RWPE2 (cell line): Measurements from ENCODE around the gene ABTB2.
A peak's percentile ranks its signal among the peaks of the same experiment; 100 is the strongest.
"Not testable (repeated sequence)": the region's sequence is repeated elsewhere in the genome, so short reads cannot be mapped to it uniquely, and the experiment has no call there.

ENCODE experiments used
- ATAC-seq: fragments of 200-7000 bp; cut with Tn5 transposase; 3 replicates; pipeline ENCODE4 v1.9.1; 2021; ENCODE audit warnings: low read depth
- DNase-seq: peaks from one replicate; pipeline ENCODE4 v3.0.0-alpha.2; 2020; ENCODE audit warnings: low spot score
- H3K27ac ChIP-seq: fragments of 450-650 bp; 2 replicates; pipeline ENCODE4 v1.5.1; 2017; ENCODE audit warnings: mild to moderate bottlenecking; ENCODE audit not compliant: poor library complexity, severe bottlenecking
- H3K27me3 ChIP-seq: fragments of 250-450 bp; sonication (Bioruptor Pico); 2 replicates; pipeline ENCODE4 v1.5.1; 2021; ENCODE audit warnings: mild to moderate bottlenecking, moderate library complexity; ENCODE audit not compliant: insufficient read depth, poor library complexity, severe bottlenecking
- H3K36me3 ChIP-seq: fragments of 250-450 bp; sonication (Bioruptor Pico); 2 replicates; pipeline ENCODE4 v1.5.1; 2020; ENCODE audit warnings: low read depth, mild to moderate bottlenecking, moderate library complexity
- H3K4me1 ChIP-seq: fragments of 250-450 bp; sonication (Bioruptor Pico); 2 replicates; pipeline ENCODE4 v1.5.1; 2021; ENCODE audit warnings: mild to moderate bottlenecking, moderate library complexity; ENCODE audit not compliant: insufficient read depth, poor library complexity, severe bottlenecking
- H3K4me3 ChIP-seq: fragments of 250-450 bp; sonication (Bioruptor Pico); 2 replicates; pipeline ENCODE4 v1.5.1; 2021; ENCODE audit warnings: mild to moderate bottlenecking, moderate library complexity; ENCODE audit not compliant: severe bottlenecking
- H3K9me3 ChIP-seq: fragments of 250-450 bp; sonication (Bioruptor Pico); 2 replicates; pipeline ENCODE4 v1.5.1; 2021; ENCODE audit warnings: mild to moderate bottlenecking, moderate library complexity; ENCODE audit not compliant: severe bottlenecking
- TF ChIP-seq, protein P1 (sequence below): fragments of 450-650 bp; IDR thresholded peaks from one replicate; pipeline ENCODE4 v1.5.1; 2017; ENCODE audit warnings: mild to moderate bottlenecking, moderate library complexity; ENCODE audit not compliant: poor library complexity, severe bottlenecking

The ABTB2 gene

DNA sequence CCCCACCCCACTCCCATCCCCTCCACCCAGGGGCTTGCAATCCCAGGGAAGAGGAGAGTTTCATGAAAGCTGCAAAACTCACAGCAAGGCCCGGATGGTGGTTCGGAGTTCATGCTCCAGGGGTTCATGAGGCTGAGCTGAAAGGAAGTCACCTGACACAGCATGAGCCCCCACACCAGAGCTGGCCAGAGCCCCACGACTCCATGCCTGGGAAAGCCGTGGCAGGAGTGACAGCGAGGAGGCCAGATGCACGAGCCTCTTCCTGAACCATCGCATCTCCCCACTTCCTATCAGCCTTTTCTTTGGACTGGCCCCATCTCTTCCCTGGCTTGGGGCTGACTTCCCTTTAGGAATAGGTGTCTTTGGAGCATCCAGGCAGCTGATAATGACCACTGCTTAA lies 105.8 kb downstream of the ABTB2 start:
- H3K9me3 ChIP-seq = no peaks in the 10 kb centered on the region
- DNase-seq (no peak), ATAC-seq (no peak)
- H3K27me3 ChIP-seq = no peaks in the 10 kb centered on the region
- H3K27ac ChIP-seq = peak overlapping the region; percentile 66
- TF ChIP-seq, protein P1, sequence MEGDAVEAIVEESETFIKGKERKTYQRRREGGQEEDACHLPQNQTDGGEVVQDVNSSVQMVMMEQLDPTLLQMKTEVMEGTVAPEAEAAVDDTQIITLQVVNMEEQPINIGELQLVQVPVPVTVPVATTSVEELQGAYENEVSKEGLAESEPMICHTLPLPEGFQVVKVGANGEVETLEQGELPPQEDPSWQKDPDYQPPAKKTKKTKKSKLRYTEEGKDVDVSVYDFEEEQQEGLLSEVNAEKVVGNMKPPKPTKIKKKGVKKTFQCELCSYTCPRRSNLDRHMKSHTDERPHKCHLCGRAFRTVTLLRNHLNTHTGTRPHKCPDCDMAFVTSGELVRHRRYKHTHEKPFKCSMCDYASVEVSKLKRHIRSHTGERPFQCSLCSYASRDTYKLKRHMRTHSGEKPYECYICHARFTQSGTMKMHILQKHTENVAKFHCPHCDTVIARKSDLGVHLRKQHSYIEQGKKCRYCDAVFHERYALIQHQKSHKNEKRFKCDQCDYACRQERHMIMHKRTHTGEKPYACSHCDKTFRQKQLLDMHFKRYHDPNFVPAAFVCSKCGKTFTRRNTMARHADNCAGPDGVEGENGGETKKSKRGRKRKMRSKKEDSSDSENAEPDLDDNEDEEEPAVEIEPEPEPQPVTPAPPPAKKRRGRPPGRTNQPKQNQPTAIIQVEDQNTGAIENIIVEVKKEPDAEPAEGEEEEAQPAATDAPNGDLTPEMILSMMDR = no peak
- no peaks in the 10 kb centered on the region for H3K36me3 ChIP-seq
- H3K4me1 ChIP-seq = peaks cover 19% of the 10 kb centered on the region
- H3K4me3 ChIP-seq = no peak overlapping the region

DNA sequence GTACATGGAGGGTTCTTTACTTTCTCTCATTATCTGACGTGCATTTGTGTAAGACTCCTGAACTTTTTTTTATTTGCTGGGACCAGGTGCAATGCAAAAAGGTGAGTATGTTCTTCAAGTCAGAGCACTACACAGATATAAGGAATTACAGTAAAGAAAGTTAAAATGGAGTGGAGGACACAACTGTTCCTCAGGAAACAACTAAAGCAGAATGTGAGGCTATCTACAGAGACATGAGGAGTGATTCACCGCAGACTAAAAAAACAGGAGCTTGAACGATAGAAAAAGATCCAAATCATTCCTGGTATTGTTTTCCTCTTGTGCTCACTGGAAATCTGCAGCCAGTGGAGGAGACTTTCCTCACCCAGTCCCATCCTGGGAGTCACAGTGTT lies 106.2 kb downstream of the ABTB2 start:
- H3K27me3 ChIP-seq = no peaks in the 10 kb centered on the region
- peak; percentile 39 for ATAC-seq

DNA sequence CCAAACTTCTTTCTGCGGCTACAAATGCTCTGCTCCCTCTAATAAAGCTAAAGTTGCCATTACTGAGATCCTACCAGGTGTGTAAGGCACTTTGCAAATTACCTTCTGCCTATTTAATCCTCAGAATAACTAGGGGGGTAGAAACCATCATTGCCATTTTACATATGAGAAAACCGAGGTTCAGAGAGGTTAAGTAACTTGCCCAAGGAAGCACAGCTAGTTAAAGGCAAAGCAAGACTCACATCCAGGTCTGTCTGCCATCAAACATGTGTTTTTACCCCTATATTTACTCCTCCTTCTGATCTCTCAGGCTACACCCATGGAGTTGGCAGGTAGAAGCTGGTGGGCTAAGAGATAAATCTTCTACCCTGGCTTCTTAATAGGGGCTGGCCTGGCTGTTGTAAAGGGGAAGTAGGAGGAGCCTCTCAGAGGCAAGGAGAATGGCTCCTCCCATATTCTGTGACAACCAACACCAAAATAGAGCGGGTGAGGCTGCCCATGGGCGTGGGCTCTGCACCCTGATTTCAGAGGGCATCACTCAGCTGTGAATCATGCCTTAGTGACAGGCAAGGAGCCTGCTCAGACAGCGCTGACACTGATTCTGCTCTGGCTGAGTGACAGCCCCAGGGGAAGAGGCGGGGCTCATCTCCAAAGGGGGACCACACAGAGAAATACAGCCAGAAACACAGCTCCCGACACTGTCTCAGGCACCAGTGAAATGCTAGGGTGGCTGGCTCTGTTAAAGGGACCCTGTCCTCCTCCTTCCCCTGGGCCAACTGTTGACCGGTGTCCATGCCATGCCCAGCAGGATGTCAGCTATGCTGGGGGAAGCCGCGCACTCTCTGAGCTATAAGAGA lies 106.8 kb downstream of the ABTB2 start:
- Histone ChIP-seq H3K27me3 (no peaks in the 10 kb centered on the region), H3K27ac (peak overlapping the region; percentile 66), H3K36me3 (no peaks in the 10 kb centered on the region), H3K9me3 (no peaks in the 10 kb centered on the region), H3K4me3 (no peak overlapping the region), H3K4me1 (peaks cover 19% of the 10 kb centered on the region)
- TF ChIP-seq, protein P1 = no peak
- peak; percentile 87 for DNase-seq
- peak; percentile 98 for ATAC-seq

More for the DNA sequence above, 106.2 kb downstream of the ABTB2 start:
- Histone ChIP-seq H3K36me3 (no peaks in the 10 kb centered on the region), H3K9me3 (no peaks in the 10 kb centered on the region), H3K27ac (peak overlapping the region; percentile 66), H3K4me3 (no peak overlapping the region), H3K4me1 (peaks cover 19% of the 10 kb centered on the region)
- DNase-seq = no peak
- TF ChIP-seq, protein P1 = no peak

DNA sequence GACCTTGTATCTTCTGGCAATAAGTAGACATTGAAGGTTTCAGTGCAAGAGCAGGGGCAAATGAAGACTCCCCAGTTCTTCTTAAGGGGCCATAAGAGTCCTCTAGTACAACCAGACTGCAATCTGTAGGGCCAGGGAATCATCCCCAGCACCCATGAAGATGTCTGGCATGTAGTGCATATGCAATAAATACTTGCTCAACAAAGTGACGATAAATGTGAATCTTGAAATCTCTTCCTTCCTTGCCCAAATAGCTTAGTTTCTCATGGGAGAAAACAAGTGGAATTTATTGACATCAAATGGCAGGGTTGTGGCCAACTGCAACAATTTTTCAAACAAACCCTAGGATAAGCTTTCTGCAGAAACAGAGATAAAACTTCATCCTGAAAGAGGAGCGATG lies 107.6 kb downstream of the ABTB2 start:
- Histone ChIP-seq H3K27me3 (no peaks in the 10 kb centered on the region), H3K9me3 (no peaks in the 10 kb centered on the region), H3K27ac (peak overlapping the region; percentile 66), H3K36me3 (no peaks in the 10 kb centered on the region), H3K4me1 (peaks cover 19% of the 10 kb centered on the region), H3K4me3 (no peak overlapping the region)
- ATAC-seq (no peak), DNase-seq (no peak)
- TF ChIP-seq, protein P1 = no peak

DNA sequence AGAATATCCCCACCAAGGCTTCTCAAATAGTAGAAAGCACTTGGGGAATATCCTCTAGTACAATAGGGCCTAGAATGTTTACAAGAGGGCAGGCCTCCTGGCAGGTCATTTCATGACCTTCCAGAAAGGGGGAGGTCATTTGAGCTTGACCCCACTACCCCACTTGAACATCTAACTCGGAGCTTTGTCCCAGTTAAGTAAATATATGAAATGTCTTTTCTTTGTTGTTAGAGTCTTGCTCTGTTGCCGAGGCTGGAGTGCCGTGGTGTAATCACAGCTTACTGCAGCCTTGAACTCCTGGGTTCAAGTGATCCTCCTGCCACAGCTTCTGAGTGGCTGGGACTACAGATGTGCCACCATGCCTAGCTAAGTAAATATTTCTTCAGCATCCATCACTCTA lies 108.4 kb downstream of the ABTB2 start:
- Histone ChIP-seq H3K4me1 (peaks cover 23% of the 10 kb centered on the region), H3K27ac (no peak overlapping the region)

DNA sequence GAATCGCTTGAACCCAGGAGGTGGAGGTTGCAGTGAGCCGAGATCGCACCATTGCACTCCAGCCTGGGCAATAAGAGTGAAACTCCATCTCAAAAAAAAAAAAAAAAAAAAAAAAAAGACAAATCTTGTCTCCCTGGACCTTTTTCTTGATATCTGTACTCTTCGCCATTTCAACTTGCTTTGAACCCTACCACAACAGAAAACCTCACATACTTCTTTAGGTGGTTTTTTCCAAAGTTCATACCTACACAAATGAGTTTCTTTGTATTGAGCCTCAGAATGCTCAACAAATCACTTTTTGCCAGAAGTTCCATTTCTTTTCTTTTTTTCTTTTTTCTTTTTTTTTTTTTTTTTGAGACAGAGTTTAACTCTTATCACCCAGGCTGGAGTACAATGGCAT lies 111.3 kb downstream of the ABTB2 start:
- H3K4me1 ChIP-seq = peaks cover 46% of the 10 kb centered on the region

More for the DNA sequence above, 108.4 kb downstream of the ABTB2 start:
- DNase-seq (no peak), ATAC-seq (no peak)
- no peak overlapping the region for H3K4me3 ChIP-seq
- H3K27me3 ChIP-seq = no peaks in the 10 kb centered on the region
- H3K9me3 ChIP-seq = no peaks in the 10 kb centered on the region
- H3K36me3 ChIP-seq = no peaks in the 10 kb centered on the region
- TF ChIP-seq, protein P1 = no peak

More for the DNA sequence above, 111.3 kb downstream of the ABTB2 start:
- not testable (repeated sequence) for H3K36me3 ChIP-seq, DNase-seq, H3K9me3 ChIP-seq, ATAC-seq, H3K4me3 ChIP-seq, H3K27me3 ChIP-seq, H3K27ac ChIP-seq
